Spleen (tissue), 11 donors: ENCODE data around the gene ATG5. TPM values are rescaled to one million over a fixed set of nuclear protein-coding genes. Genes with fewer than 3 reads are reported as not detected.
"Not testable (repeated sequence)": the region's sequence is repeated elsewhere in the genome, so short reads cannot be mapped to it uniquely, and the experiment has no call there.

Experiments used
- DNase-seq: peaks from one replicate; pipeline ENCODE4 v3.0.0-alpha.2; 2020
- H3K27ac ChIP-seq, 8 donors: fragments of 200-600 bp; sonication (generic) in 7 of 8; 1 replicate in 4 of 8; 2 replicates in 4 of 8; pipeline versions ENCODE4 v1.5.0 to v1.8.0; 2016 to 2021; ENCODE audit warnings: inconsistent platforms in 4 of 8, mild to moderate bottlenecking in 4 of 8, moderate library complexity in 1 of 8
- H3K27me3 ChIP-seq, 7 donors: fragments of 200-600 bp; sonication (generic) in 6 of 7; replicated peaks in 1 of 7; 1 replicate in 4 of 7; 2 replicates in 3 of 7; pipeline versions ENCODE4 v1.5.0 to v1.8.0; 2016 to 2021; ENCODE audit warnings: inconsistent platforms in 3 of 7, mild to moderate bottlenecking in 1 of 7
- H3K36me3 ChIP-seq, 6 donors: fragments of 200-600 bp; sonication (generic) in 5 of 6; 1 replicate in 4 of 6; 2 replicates in 2 of 6; pipeline versions ENCODE4 v1.5.0 to v1.8.0; 2016 to 2021; ENCODE audit warnings: inconsistent platforms in 2 of 6
- H3K4me1 ChIP-seq, 6 donors: fragments of 200-600 bp; sonication (generic) in 5 of 6; 1 replicate in 3 of 6; 2 replicates in 3 of 6; pipeline versions ENCODE4 v1.5.0 to v1.8.0; 2016 to 2021; ENCODE audit warnings: inconsistent platforms in 3 of 6
- H3K4me3 ChIP-seq, 8 donors: fragments of 200-600 bp; sonication (generic) in 7 of 8; 1 replicate in 4 of 8; 2 replicates in 4 of 8; pipeline versions ENCODE4 v1.5.0 to v1.8.0; 2016 to 2021; ENCODE audit warnings: inconsistent platforms in 4 of 8, mild to moderate bottlenecking in 4 of 8, moderate library complexity in 2 of 8
- H3K9me3 ChIP-seq, 8 donors: fragments of 200-600 bp; sonication (generic) in 7 of 8; 1 replicate in 4 of 8; 2 replicates in 4 of 8; pipeline versions ENCODE4 v1.5.0 to v1.8.0; 2016 to 2021; ENCODE audit warnings: inconsistent platforms in 4 of 8
- CTCF ChIP-seq, 11 experiments: fragments of 200-600 bp in 7 of 11; fragments of 450-650 bp in 4 of 11; sonication (generic) in 4 of 11; IDR thresholded peaks in 8 of 11; conservative IDR thresholded peaks in 3 of 11; 1 replicate in 7 of 11; 2 replicates in 4 of 11; pipeline versions ENCODE4 v1.4.0 to v1.8.0; 2016 to 2021; ENCODE audit warnings: antibody characterized with exemption in 11 of 11, inconsistent platforms in 4 of 11, mild to moderate bottlenecking in 1 of 11
- POLR2A ChIP-seq, 3 donors: fragments of 450-650 bp; IDR thresholded peaks; one replicate each; pipeline ENCODE4 v1.5.1; 2017; ENCODE audit warnings: antibody characterized with exemption in 3 of 3, mild to moderate bottlenecking in 1 of 3
- POLR2AphosphoS5 ChIP-seq, 3 donors: sonication (generic); formaldehyde crosslinking; IDR thresholded peaks; one replicate each; pipeline ENCODE4 v1.5.1; 2017; ENCODE audit warnings: antibody characterized with exemption in 3 of 3
- WGBS, 5 donors: extraction: QIAGEN DNeasy Blood & Tissue Kit in 3 of 5; methylation state at CpG; one replicate each; pipeline versions ENCODE4 v1.1.5 to v1.1.7; 2013 to 2018; 5-methylcytosine and 5-hydroxymethylcytosine counted together
- intact Hi-C: fragments of 100-400 bp; cut with DNase I; formaldehyde crosslinking; loops from one replicate; pipeline ENCODE4 v1.15.0; 2023; ENCODE audit warnings: low total_unique reads
- polyA plus RNA-seq, 3 donors: library from polyadenylated mRNA; stranded (reverse); fragments of 200-250 nt; gene quantifications; one replicate each; pipeline ENCODE4 v1.2.1, GENCODE V29; 2013
- total RNA-seq, 7 donors: library from RNA; depleted of rRNA in 3 of 7; stranded (reverse); fragments of >200 nt in 3 of 7; fragmentation: NEBNext Ultra II Directional in 4 of 7; extraction: Animal tissue kit (Norgen Biotek cat#: 25700) in 4 of 7; gene quantifications; one replicate each; pipeline versions ENCODE4 v1.1.0 to v1.2.1, GENCODE V29; 2016 to 2021
- donor health status: healthy with polysubstance abuse.
- donor health status: DM: no; HTN: no; CAD: no; lungs with moderate emphysema.
- donor health status: DM: no; HTN: no; CAD: no.
- donor health status: Bipolar disorder and iron deficiency.
- donor health status: healthy.
- donor health status: DM: no; HTN: no; CAD: no.
- donor health status: DM: yes; HTN: yes; CAD: no.

The ATG5 gene
- total and polyA plus RNA-seq, 10 donors = 12.1 to 41.6 (median 27.7) TPM

GRCh38 chr6:106237286-106237685 is 88.3 kb downstream of the ATG5 start:
- TF ChIP-seq POLR2A (IDR thresholded peaks at IDR 0.05) (no peak), CTCF (IDR thresholded peaks at IDR 0.05 in 8 of 11, conservative IDR thresholded peaks at IDR 0.05 in 3 of 11) (no peak), POLR2AphosphoS5 (IDR thresholded peaks at IDR 0.05) (no peak)
- Histone ChIP-seq H3K27ac (no peak overlapping the region), H3K27me3 (no peaks in the 10 kb centered on the region), H3K9me3 (peaks cover 0 to 13% (median 0%) of the 10 kb centered on the region in 8 donors), H3K36me3 (peaks cover 0 to 25% (median 0%) of the 10 kb centered on the region in 6 donors), H3K4me1 (no peaks in the 10 kb centered on the region), H3K4me3 (no peak overlapping the region)
- 95 to 98% (median 96%) methylated on average over 1 of the region's 1 CpG for WGBS, 5 donors
- no peak for DNase-seq
- intact Hi-C loops = no loop called here

GRCh38 chr6:106229876-106230445 is 95.6 kb downstream of the ATG5 start:
- H3K36me3 ChIP-seq = peaks cover 0 to 18% (median 0%) of the 10 kb centered on the region in 6 donors
- DNase-seq, H3K9me3 ChIP-seq, H3K27me3 ChIP-seq, H3K27ac ChIP-seq, H3K4me1 ChIP-seq, H3K4me3 ChIP-seq: not testable (repeated sequence)
- 66 to 90% (median 80%) methylated on average over 5 of the region's 5 CpGs for WGBS, 5 donors
- intact Hi-C loops = loop anchor here (10.0 kb wide), 2 partner anchors 125 to 745 kb away; no protein-coding TSS in a partner anchor

- Histone ChIP-seq H3K27me3 (no peaks in the 10 kb centered on the region), H3K36me3 (peaks cover 0 to 19% (median 0%) of the 10 kb centered on the region in 6 donors), H3K4me3 (no peak overlapping the region), H3K27ac (no peak overlapping the region), H3K9me3 (no peaks in the 10 kb centered on the region), H3K4me1 (peaks cover 0 to 12% (median 0%) of the 10 kb centered on the region in 6 donors)
- WGBS, 5 donors = 97 to 99% (median 98%) methylated on average over 16 to 17 of the region's 17 CpGs
- DNase-seq = no peak
- TF ChIP-seq POLR2A (IDR thresholded peaks at IDR 0.05) (no peak), CTCF (IDR thresholded peaks at IDR 0.05 in 8 of 11, conservative IDR thresholded peaks at IDR 0.05 in 3 of 11) (no peak), POLR2AphosphoS5 (IDR thresholded peaks at IDR 0.05) (no peak)
- intact Hi-C loops = loop anchor here (10.0 kb wide), 2 partner anchors 123 to 743 kb away; no protein-coding TSS in a partner anchor
Measured at GRCh38 chr6:106227612-106228507, 97.7 kb downstream of the ATG5 start.

GRCh38 chr6:106226676-106227075 is 98.9 kb downstream of the ATG5 start:
- DNase-seq = no peak
- WGBS, 5 donors = 56 to 75% (median 64%) methylated on average over 2 of the region's 2 CpGs
- intact Hi-C loops = loop anchor here (10.0 kb wide), 2 partner anchors 122 to 742 kb away; no protein-coding TSS in a partner anchor
- Histone ChIP-seq H3K9me3 (no peaks in the 10 kb centered on the region), H3K4me3 (no peak overlapping the region), H3K27ac (no peak overlapping the region), H3K27me3 (no peaks in the 10 kb centered on the region), H3K4me1 (peaks cover 0 to 12% (median 0%) of the 10 kb centered on the region in 6 donors), H3K36me3 (peaks cover 0 to 19% (median 0%) of the 10 kb centered on the region in 6 donors)
- TF ChIP-seq POLR2AphosphoS5 (IDR thresholded peaks at IDR 0.05) (no peak), CTCF (IDR thresholded peaks at IDR 0.05 in 8 of 11, conservative IDR thresholded peaks at IDR 0.05 in 3 of 11) (no peak), POLR2A (IDR thresholded peaks at IDR 0.05) (no peak)
